HepG2 (cell line): ENCODE measurements around the gene SSBP4. TPM values are rescaled to one million over a fixed set of nuclear protein-coding genes. Genes with fewer than 3 reads are reported as not detected.
A peak's percentile ranks its signal among the peaks of the same experiment; 100 is the strongest.

Experiments
- ARID2 ChIP-seq: sonication (generic); formaldehyde crosslinking; IDR thresholded peaks from 2 replicates; pipeline ENCODE4 v1.8.1; 2022; ENCODE audit warnings: mild to moderate bottlenecking, missing genetic modification reagents, borderline replicate concordance
- ATF2 ChIP-seq: sonication (generic); formaldehyde crosslinking; IDR thresholded peaks from 2 replicates; pipeline ENCODE4 v1.4.0; 2020; ENCODE audit warnings: missing genetic modification reagents
- CEBPB ChIP-seq: IDR thresholded peaks from 2 replicates; pipeline ENCODE4 v1.6.1; 2011; ENCODE audit warnings: low read depth, low read length, improper control_type of control experiment, borderline replicate concordance
- DMAP1 ChIP-seq: IDR thresholded peaks from 2 replicates; pipeline ENCODE4 v1.6.1; 2016
- DNMT1 ChIP-seq: sonication (generic); formaldehyde crosslinking; IDR thresholded peaks from 2 replicates; pipeline ENCODE4 v1.5.1; 2020; ENCODE audit warnings: mild to moderate bottlenecking, missing genetic modification reagents
- E2F1 ChIP-seq: sonication (generic); formaldehyde crosslinking; IDR thresholded peaks from 2 replicates; pipeline ENCODE4 v1.5.0; 2020; ENCODE audit warnings: missing genetic modification reagents
- FOXA1 ChIP-seq, 2 experiments: fragments of 450-650 bp in 1 of 2; sonication (generic) in 1 of 2; formaldehyde crosslinking in 1 of 2; IDR thresholded peaks; 2 replicates each; pipeline versions ENCODE4 v1.4.0 to v1.6.1; 2016 to 2020; ENCODE audit warnings: missing genetic modification reagents in 1 of 2
- FOXA3 ChIP-seq: IDR thresholded peaks from 2 replicates; pipeline ENCODE4 v1.6.1; 2016; ENCODE audit warnings: missing genetic modification reagents, missing compliant biosample characterization
- IKZF4 ChIP-seq: sonication (generic); formaldehyde crosslinking; IDR thresholded peaks from 2 replicates; pipeline ENCODE4 v1.5.1; 2020; ENCODE audit warnings: borderline replicate concordance, mild to moderate bottlenecking, low read depth, missing genetic modification reagents; ENCODE audit errors: not compliant biosample characterization
- ISX ChIP-seq: sonication (generic); formaldehyde crosslinking; conservative IDR thresholded peaks from 2 replicates; pipeline ENCODE4 v1.5.0; 2020; ENCODE audit warnings: missing genetic modification reagents
- MAFF ChIP-seq: IDR thresholded peaks from 2 replicates; pipeline ENCODE4 v1.6.1; 2011; ENCODE audit warnings: low read depth, low read length, improper control_type of control experiment
- NFYC ChIP-seq: IDR thresholded peaks from 2 replicates; pipeline ENCODE4 v1.6.1; 2016; ENCODE audit warnings: missing genetic modification reagents, missing compliant biosample characterization
- NR3C1 ChIP-seq: sonication (generic); formaldehyde crosslinking; IDR thresholded peaks from 2 replicates; pipeline ENCODE4 v1.4.0; 2020; ENCODE audit warnings: missing genetic modification reagents
- RORA ChIP-seq: sonication (generic); formaldehyde crosslinking; IDR thresholded peaks from 2 replicates; pipeline ENCODE4 v1.5.0; 2020; ENCODE audit warnings: mild to moderate bottlenecking, missing genetic modification reagents, moderate library complexity
- ZFP62 ChIP-seq: sonication (generic); formaldehyde crosslinking; IDR thresholded peaks from 2 replicates; pipeline ENCODE4 v1.4.0; 2020; ENCODE audit warnings: missing genetic modification reagents
- ZIK1 ChIP-seq: sonication (generic); formaldehyde crosslinking; IDR thresholded peaks from 2 replicates; pipeline ENCODE4 v1.5.0; 2020; ENCODE audit warnings: mild to moderate bottlenecking, low read depth, missing genetic modification reagents, borderline replicate concordance
- ZMAT3 ChIP-seq: sonication (generic); formaldehyde crosslinking; conservative IDR thresholded peaks from 2 replicates; pipeline ENCODE4 v1.7.0; 2021; ENCODE audit warnings: missing genetic modification reagents
- ZNF10 ChIP-seq: sonication (generic); formaldehyde crosslinking; IDR thresholded peaks from 2 replicates; pipeline ENCODE4 v1.4.0; 2020; ENCODE audit warnings: mild to moderate bottlenecking, low read depth, missing genetic modification reagents, borderline replicate concordance
- ZNF224 ChIP-seq: sonication (generic); formaldehyde crosslinking; IDR thresholded peaks from 2 replicates; pipeline ENCODE4 v1.5.0; 2020; ENCODE audit warnings: mild to moderate bottlenecking, missing genetic modification reagents
- ZNF30 ChIP-seq: sonication (generic); formaldehyde crosslinking; IDR thresholded peaks from 2 replicates; pipeline ENCODE4 v1.5.0; 2020; ENCODE audit warnings: mild to moderate bottlenecking, missing genetic modification reagents
- ZNF337 ChIP-seq: sonication (generic); formaldehyde crosslinking; IDR thresholded peaks from 2 replicates; pipeline ENCODE4 v1.5.1; 2020; ENCODE audit warnings: missing genetic modification reagents, low read depth, mild to moderate bottlenecking, borderline replicate concordance
- ZNF781 ChIP-seq: sonication (generic); formaldehyde crosslinking; IDR thresholded peaks from 2 replicates; pipeline ENCODE4 v1.5.1; 2020; ENCODE audit warnings: borderline replicate concordance, mild to moderate bottlenecking, missing genetic modification reagents; ENCODE audit errors: not compliant biosample characterization
- ZNF879 ChIP-seq: sonication (generic); formaldehyde crosslinking; IDR thresholded peaks from 2 replicates; pipeline ENCODE4 v1.8.1; 2023; ENCODE audit warnings: missing genetic modification reagents
- polyA plus RNA-seq, 8 experiments: library from polyadenylated mRNA; depleted of rRNA in 3 of 8; stranded (reverse) in 7 of 8; unstranded in 1 of 8; fragments of >200 nt; fragmentation: Illumina TruSeq in 4 of 8; extraction: Trizol in 4 of 8; gene quantifications; 2 replicates each; pipeline versions ENCODE4 v1.2.1 to v1.2.3, GENCODE V29; 2011 to 2016; ENCODE audit warnings: low read depth in 4 of 8, missing spikeins in 1 of 8, mixed read lengths in 1 of 8; ENCODE audit not compliant: insufficient read depth in 1 of 8
- total RNA-seq, 5 experiments: library from RNA; depleted of rRNA; stranded (reverse); fragments of >200 nt; fragmentation: Illumina TruSeq; extraction: Trizol; gene quantifications; 2 replicates each; pipeline ENCODE4 v1.2.3, GENCODE V29; 2016; ENCODE audit warnings: low read depth in 1 of 5
- TF ChIP-seq, protein P1 (sequence below): sonication (generic); formaldehyde crosslinking; conservative IDR thresholded peaks from 2 replicates; pipeline ENCODE4 v1.4.0; 2020; ENCODE audit warnings: mild to moderate bottlenecking, missing genetic modification reagents, moderate library complexity

SSBP4 gene
- total and polyA plus RNA-seq, 2 of the 13 experiments (the other 11 are each of a cell fraction or from before 2014, with no cell fraction given), result 20.8 to 39.5 TPM

DNA sequence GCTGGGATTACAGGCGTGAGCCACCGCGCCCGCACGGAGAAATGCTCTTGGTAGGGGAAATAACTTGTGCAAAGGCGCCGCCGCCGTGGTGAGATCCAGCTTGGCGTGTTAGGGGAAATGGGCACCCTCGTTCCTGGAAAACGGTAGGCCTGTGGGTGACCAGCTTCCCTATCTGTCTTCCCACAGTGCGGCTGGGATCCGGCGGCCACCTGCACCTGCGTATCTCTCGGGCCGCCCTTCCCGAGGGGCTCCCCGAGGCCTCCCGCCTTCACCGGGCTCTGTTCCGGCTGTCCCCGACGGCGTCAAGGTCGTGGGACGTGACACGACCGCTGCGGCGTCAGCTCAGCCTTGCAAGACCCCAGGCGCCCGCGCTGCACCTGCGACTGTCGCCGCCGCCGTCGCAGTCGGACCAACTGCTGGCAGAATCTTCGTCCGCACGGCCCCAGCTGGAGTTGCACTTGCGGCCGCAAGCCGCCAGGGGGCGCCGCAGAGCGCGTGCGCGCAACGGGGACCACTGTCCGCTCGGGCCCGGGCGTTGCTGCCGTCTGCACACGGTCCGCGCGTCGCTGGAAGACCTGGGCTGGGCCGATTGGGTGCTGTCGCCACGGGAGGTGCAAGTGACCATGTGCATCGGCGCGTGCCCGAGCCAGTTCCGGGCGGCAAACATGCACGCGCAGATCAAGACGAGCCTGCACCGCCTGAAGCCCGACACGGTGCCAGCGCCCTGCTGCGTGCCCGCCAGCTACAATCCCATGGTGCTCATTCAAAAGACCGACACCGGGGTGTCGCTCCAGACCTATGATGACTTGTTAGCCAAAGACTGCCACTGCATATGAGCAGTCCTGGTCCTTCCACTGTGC, 30.9 kb upstream of the SSBP4 start (continued):
- TF ChIP-seq E2F1, result peak; percentile 69
- TF ChIP-seq, protein P1, sequence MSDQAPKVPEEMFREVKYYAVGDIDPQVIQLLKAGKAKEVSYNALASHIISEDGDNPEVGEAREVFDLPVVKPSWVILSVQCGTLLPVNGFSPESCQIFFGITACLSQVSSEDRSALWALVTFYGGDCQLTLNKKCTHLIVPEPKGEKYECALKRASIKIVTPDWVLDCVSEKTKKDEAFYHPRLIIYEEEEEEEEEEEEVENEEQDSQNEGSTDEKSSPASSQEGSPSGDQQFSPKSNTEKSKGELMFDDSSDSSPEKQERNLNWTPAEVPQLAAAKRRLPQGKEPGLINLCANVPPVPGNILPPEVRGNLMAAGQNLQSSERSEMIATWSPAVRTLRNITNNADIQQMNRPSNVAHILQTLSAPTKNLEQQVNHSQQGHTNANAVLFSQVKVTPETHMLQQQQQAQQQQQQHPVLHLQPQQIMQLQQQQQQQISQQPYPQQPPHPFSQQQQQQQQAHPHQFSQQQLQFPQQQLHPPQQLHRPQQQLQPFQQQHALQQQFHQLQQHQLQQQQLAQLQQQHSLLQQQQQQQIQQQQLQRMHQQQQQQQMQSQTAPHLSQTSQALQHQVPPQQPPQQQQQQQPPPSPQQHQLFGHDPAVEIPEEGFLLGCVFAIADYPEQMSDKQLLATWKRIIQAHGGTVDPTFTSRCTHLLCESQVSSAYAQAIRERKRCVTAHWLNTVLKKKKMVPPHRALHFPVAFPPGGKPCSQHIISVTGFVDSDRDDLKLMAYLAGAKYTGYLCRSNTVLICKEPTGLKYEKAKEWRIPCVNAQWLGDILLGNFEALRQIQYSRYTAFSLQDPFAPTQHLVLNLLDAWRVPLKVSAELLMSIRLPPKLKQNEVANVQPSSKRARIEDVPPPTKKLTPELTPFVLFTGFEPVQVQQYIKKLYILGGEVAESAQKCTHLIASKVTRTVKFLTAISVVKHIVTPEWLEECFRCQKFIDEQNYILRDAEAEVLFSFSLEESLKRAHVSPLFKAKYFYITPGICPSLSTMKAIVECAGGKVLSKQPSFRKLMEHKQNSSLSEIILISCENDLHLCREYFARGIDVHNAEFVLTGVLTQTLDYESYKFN, result peak; percentile 48
- TF ChIP-seq ARID2, result peak; percentile 96
- no peak for TF ChIP-seq NFYC (CRISPR knock-in tag)
- no peak; the same call in 1 of the 2 replicates for TF ChIP-seq RORA (CRISPR knock-in tag)
- no peak for TF ChIP-seq ZNF781
- no peak for TF ChIP-seq FOXA1 (IDR thresholded peaks at IDR 0.05)
- peak; percentile 19 for TF ChIP-seq FOXA1 (CRISPR knock-in tag; IDR thresholded peaks at IDR 0.05)
- TF ChIP-seq ZNF30, result no peak; the same call in 1 of the 2 replicates
- peak; percentile 30; the same call in 1 of the 2 replicates for TF ChIP-seq ISX
- TF ChIP-seq ZNF224 (CRISPR knock-in tag), result no peak; the same call in 1 of the 2 replicates
- no peak for TF ChIP-seq NR3C1 (CRISPR knock-in tag)
- TF ChIP-seq ATF2, result no peak; the same call in 1 of the 2 replicates
- peak; percentile 86 for TF ChIP-seq IKZF4
- no peak for TF ChIP-seq CEBPB
- no peak; the same call in 1 of the 2 replicates for TF ChIP-seq FOXA3
- TF ChIP-seq DMAP1 (CRISPR knock-in tag), result no peak; the same call in 1 of the 2 replicates
- peak; percentile 88 for TF ChIP-seq ZIK1 (CRISPR knock-in tag)
- no peak for TF ChIP-seq ZNF10 (CRISPR knock-in tag)
- peak; percentile 68; the same call in 1 of the 2 replicates for TF ChIP-seq ZFP62 (CRISPR knock-in tag)
- TF ChIP-seq MAFF, result no peak
- peak; percentile 97 for TF ChIP-seq DNMT1 (CRISPR knock-in tag)
- TF ChIP-seq ZNF879, result peak; percentile 72; the same call in 1 of the 2 replicates
- TF ChIP-seq ZMAT3 (CRISPR knock-in tag), result peak; percentile 13; the same call in 1 of the 2 replicates
- no peak for TF ChIP-seq ZNF337 (CRISPR knock-in tag)
